ENCODE results near the gene KLF1. TPM values are rescaled to one million over a fixed set of nuclear protein-coding genes. Genes with fewer than 3 reads are reported as not detected.

The KLF1 gene
- total and polyA plus RNA-seq, 2 of the 13 experiments (the other 11 are each of a cell fraction or from before 2014, with no cell fraction given) = not detected

GRCh38 chr19:12834976-12835757 is 51.8 kb downstream of the KLF1 start (continued):
- TF ChIP-seq ZFP1 (CRISPR knock-in tag; IDR thresholded peaks at IDR 0.05) = no peak
- TF ChIP-seq ZKSCAN8 (CRISPR knock-in tag; IDR thresholded peaks at IDR 0.05; ENCODE audit: borderline replicate concordance) = no peak
- TF ChIP-seq GFI1 (CRISPR knock-in tag; IDR thresholded peaks at IDR 0.05; ENCODE audit: borderline replicate concordance) = no peak
- TF ChIP-seq NFYB (CRISPR knock-in tag; IDR thresholded peaks at IDR 0.05) = peak; percentile 50; the same call in 1 of the 2 replicates
- TF ChIP-seq TEF (CRISPR knock-in tag; IDR thresholded peaks at IDR 0.05) = no peak
- peak; percentile 24; the same call in 1 of the 2 replicates for TF ChIP-seq HNF4G (IDR thresholded peaks at IDR 0.05; ENCODE audit: borderline replicate concordance, low read depth, low read length)
- TF ChIP-seq HNF4G (CRISPR knock-in tag; IDR thresholded peaks at IDR 0.05; ENCODE audit: borderline replicate concordance, low read depth) = no peak
- 0 out of 2 replicates have a peak, but pooled peaks have one; percentile 37 for TF ChIP-seq SP4 (CRISPR knock-in tag; IDR thresholded peaks at IDR 0.05)
- TF ChIP-seq MLX (CRISPR knock-in tag; IDR thresholded peaks at IDR 0.05) = no peak
- TF ChIP-seq ZNF616 (CRISPR knock-in tag; IDR thresholded peaks at IDR 0.05; ENCODE audit: low read depth) = no peak
- no peak for TF ChIP-seq PHF21A (CRISPR knock-in tag; IDR thresholded peaks at IDR 0.05)
- TF ChIP-seq MAFF (IDR thresholded peaks at IDR 0.05; ENCODE audit: low read depth, low read length) = no peak
- no peak for TF ChIP-seq ZNF562 (CRISPR knock-in tag; IDR thresholded peaks at IDR 0.05; ENCODE audit: borderline replicate concordance)
- TF ChIP-seq PAXIP1 (CRISPR knock-in tag; conservative IDR thresholded peaks at IDR 0.05) = no peak
- TF ChIP-seq ZNF556 (CRISPR knock-in tag; IDR thresholded peaks at IDR 0.05; ENCODE audit: borderline replicate concordance) = no peak
- TF ChIP-seq ARNT2 (CRISPR knock-in tag; IDR thresholded peaks at IDR 0.05; ENCODE audit: low read depth) = no peak
- TF ChIP-seq ZNF484 (CRISPR knock-in tag; IDR thresholded peaks at IDR 0.05; ENCODE audit: borderline replicate concordance, low read depth) = no peak
- TF ChIP-seq MXD3 (CRISPR knock-in tag; IDR thresholded peaks at IDR 0.05) = 0 out of 2 replicates have a peak, but pooled peaks have one; percentile 11
- no peak for TF ChIP-seq ZNF253 (CRISPR knock-in tag; IDR thresholded peaks at IDR 0.05; ENCODE audit: borderline replicate concordance)
- no peak for TF ChIP-seq ZNF615 (CRISPR knock-in tag; IDR thresholded peaks at IDR 0.05; ENCODE audit: borderline replicate concordance)
- TF ChIP-seq NCOR1 (IDR thresholded peaks at IDR 0.05; ENCODE audit: borderline replicate concordance, low read length) = no peak
- no peak for TF ChIP-seq POLR2AphosphoS5 (IDR thresholded peaks at IDR 0.05; ENCODE audit: low read depth, low read length)
- TF ChIP-seq ZNF350 (CRISPR knock-in tag; IDR thresholded peaks at IDR 0.05; ENCODE audit: borderline replicate concordance, low read depth) = no peak
- TF ChIP-seq KDM2A (CRISPR knock-in tag; IDR thresholded peaks at IDR 0.05; ENCODE audit: borderline replicate concordance, low read depth) = peak; percentile 6; the same call in 1 of the 2 replicates
- TF ChIP-seq MYNN (CRISPR knock-in tag; IDR thresholded peaks at IDR 0.05; ENCODE audit: low read depth) = no peak
- peak; percentile 50; the same call in 1 of the 2 replicates for TF ChIP-seq NFYC (CRISPR knock-in tag; IDR thresholded peaks at IDR 0.05)
